Lung (tissue), 12 donors: ENCODE results near the gene MIF4GD. TPM values are rescaled to one million over a fixed set of nuclear protein-coding genes. Genes with fewer than 3 reads are reported as not detected.
"Not testable (repeated sequence)": the region's sequence is repeated elsewhere in the genome, so short reads cannot be mapped to it uniquely, and the experiment has no call there.

Source experiments
- ATAC-seq: fragments of 200-7000 bp; cut with Tn5 transposase; one replicate; pipeline ENCODE4 v1.9.1; 2020; ENCODE audit warnings: moderate number of reproducible peaks; ENCODE audit not compliant: insufficient read depth, low FRiP score
- DNase-seq, 3 donors: peaks; one replicate each; pipeline ENCODE4 v3.0.0-alpha.2; 2013 to 2017
- H3K27ac ChIP-seq, 2 donors: one replicate each; pipeline ENCODE4 v1.5.1; 2013; ENCODE audit warnings: mild to moderate bottlenecking in 2 of 2, moderate library complexity in 2 of 2, control low read depth in 1 of 2, inconsistent platforms in 1 of 2, low read depth in 1 of 2, low read length in 1 of 2
- H3K27me3 ChIP-seq, 3 donors: one replicate each; pipeline ENCODE4 v1.5.1; 2013; ENCODE audit warnings: low read length in 2 of 3; ENCODE audit not compliant: control insufficient read depth in 3 of 3, insufficient read depth in 3 of 3
- H3K36me3 ChIP-seq, 4 donors: one replicate each; pipeline ENCODE4 v1.5.1; 2013; ENCODE audit warnings: low read length in 4 of 4, mild to moderate bottlenecking in 1 of 4, moderate library complexity in 1 of 4; ENCODE audit not compliant: control insufficient read depth in 4 of 4, insufficient read depth in 4 of 4
- H3K4me1 ChIP-seq, 5 donors: one replicate each; pipeline ENCODE4 v1.5.1; 2013; ENCODE audit warnings: low read length in 5 of 5, mild to moderate bottlenecking in 2 of 5, moderate library complexity in 1 of 5; ENCODE audit not compliant: control insufficient read depth in 5 of 5, insufficient read depth in 5 of 5
- H3K4me3 ChIP-seq: one replicate; pipeline ENCODE4 v1.5.1; 2013; ENCODE audit warnings: mild to moderate bottlenecking, control low read depth, moderate library complexity
- H3K9ac ChIP-seq, 2 donors: one replicate each; pipeline ENCODE4 v1.5.1; 2013; ENCODE audit warnings: low read length in 2 of 2, control low read depth in 1 of 2; ENCODE audit not compliant: insufficient read depth in 1 of 2
- H3K9me3 ChIP-seq, 4 donors: one replicate each; pipeline ENCODE4 v1.5.1; 2013; ENCODE audit warnings: low read length in 3 of 4, mild to moderate bottlenecking in 1 of 4, moderate library complexity in 1 of 4; ENCODE audit not compliant: control insufficient read depth in 4 of 4, insufficient read depth in 3 of 4
- CTCF ChIP-seq: IDR thresholded peaks from 2 replicates; pipeline ENCODE4 v1.5.1; 2012; ENCODE audit warnings: mild to moderate bottlenecking; ENCODE audit errors: control extremely low read depth, extremely low read depth
- WGBS, 2 donors: extraction: QIAGEN DNeasy Blood & Tissue Kit; methylation state at CpG; one replicate each; pipeline ENCODE4 v1.1.7; 2013; 5-methylcytosine and 5-hydroxymethylcytosine counted together
- polyA plus RNA-seq, 2 donors: library from polyadenylated mRNA; stranded (reverse); fragments of 200-250 nt; gene quantifications; one replicate each; pipeline ENCODE4 v1.2.1, GENCODE V29; 2013
- total RNA-seq, 2 donors: library from RNA; depleted of rRNA in 1 of 2; stranded (reverse); fragments of >200 nt in 1 of 2; gene quantifications; one replicate each; pipeline ENCODE4 v1.2.1, GENCODE V29; 2014 to 2021
- donor health status: control.
- donor health status: control.
- donor health status: Bipolar disorder and iron deficiency.
- donor health status: healthy.
- donor health status: DM: yes; HTN: yes; CAD: no.

MIF4GD gene
- total and polyA plus RNA-seq, 4 donors, result 9.7 to 34.8 (median 23.0) TPM

DNA sequence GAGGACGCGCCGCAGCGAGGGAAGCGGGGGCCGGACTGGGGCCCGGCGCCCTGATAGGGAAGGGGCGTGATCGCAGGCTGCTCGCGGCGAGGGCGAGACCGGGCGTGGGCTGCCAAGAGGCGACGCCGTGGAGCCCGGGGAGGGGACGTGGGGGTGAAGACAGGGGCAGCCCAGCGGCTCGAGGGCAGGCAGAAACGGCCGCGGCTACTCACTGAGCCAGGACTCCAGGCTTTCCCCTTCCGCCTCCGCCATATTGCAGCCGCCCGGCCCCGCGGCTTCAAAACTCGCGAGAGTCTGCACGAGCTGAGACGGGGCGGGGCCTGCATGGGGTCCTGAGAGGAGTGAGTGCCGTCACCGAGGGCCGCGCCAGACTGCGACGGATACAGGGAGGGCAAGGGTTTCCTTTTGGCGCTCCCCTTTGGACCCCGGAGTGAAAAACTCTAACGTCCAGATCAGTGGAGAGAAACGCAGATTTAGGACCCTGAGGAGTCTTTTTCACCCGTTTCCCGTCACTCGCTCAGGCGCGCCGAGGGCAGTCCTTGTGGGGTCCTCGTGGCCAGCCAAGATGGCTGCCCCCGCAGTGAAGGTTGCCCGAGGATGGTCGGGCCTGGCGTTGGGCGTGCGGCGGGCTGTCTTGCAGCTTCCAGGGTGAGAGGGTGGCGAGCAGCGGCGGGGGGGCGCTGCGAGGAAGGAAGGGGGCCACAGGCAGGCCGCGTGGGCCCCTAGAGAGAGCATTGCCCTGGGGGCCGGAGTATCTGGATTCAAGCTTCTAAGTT lies 9.5 kb downstream of the MIF4GD start, which contains the start of the genes GGA3 and MRPS7:
Gene GGA3 (minus strand): TSS at position 271 of the 776 bp plus-strand sequence. CDS start 19 bp downstream, at position 252.
Gene MRPS7 (plus strand): TSS at position 544 of the 776 bp plus-strand sequence. CDS start 22 bp downstream, at position 566.
- 0% methylated on average over 49 to 69 of the region's 69 CpGs for WGBS, 2 donors
- Histone ChIP-seq H3K4me1 (peaks cover 7 to 21% (median 15%) of the 10 kb centered on the region in 5 donors), H3K27me3 (no peaks in the 10 kb centered on the region), H3K27ac (peak within 1 kb of the TSS; percentile 81 to 97), H3K9me3 (no peaks in the 10 kb centered on the region), H3K9ac (peak within 1 kb of the TSS; percentile 98 to 99), H3K36me3 (peaks cover 7 to 20% (median 13%) of the 10 kb centered on the region in 4 donors), H3K4me3 (peak within 1 kb of the TSS; percentile 88)
- no peak for TF ChIP-seq CTCF
- DNase-seq (peak; percentile 96 to 97 (median 97)), ATAC-seq (peak; percentile 95)

GRCh38 chr17:75260641-75261335 lies 10.2 kb downstream of the MIF4GD start:
- WGBS, 2 donors, result 1 to 2% methylated on average over 31 of the region's 31 CpGs
- peaks cover 7 to 21% (median 15%) of the 10 kb centered on the region in 5 donors for H3K4me1 ChIP-seq
- peak overlapping the region; percentile 70 for H3K4me3 ChIP-seq
- H3K9me3 ChIP-seq, result no peaks in the 10 kb centered on the region
- peak overlapping the region; percentile 77 to 86 for H3K9ac ChIP-seq
- H3K36me3 ChIP-seq, result peaks cover under 1 to 15% (median 9%) of the 10 kb centered on the region in 4 donors
- DNase-seq, result no peak
- peak; percentile 8 for ATAC-seq
- H3K27ac ChIP-seq, result peak overlapping the region; percentile 81 to 97
- no peaks in the 10 kb centered on the region for H3K27me3 ChIP-seq
- TF ChIP-seq CTCF, result no peak

DNA sequence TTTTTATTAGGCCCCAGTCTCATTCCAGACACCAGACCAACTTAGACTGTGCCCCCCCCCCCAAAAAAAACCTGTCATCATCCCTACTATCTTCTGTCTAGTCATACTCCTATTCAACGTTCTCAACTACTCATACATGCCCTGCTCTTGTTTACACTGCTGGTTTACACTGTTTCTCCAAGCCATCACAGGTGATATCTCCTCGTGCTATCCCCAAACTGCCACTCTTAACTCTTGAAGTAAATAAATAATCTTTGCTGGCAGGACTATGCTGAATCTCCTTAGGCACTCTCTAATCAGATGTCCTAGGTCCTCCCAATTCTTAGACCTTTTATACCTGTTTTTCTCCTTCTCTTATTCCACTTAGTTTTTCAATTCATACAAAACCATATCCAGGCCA lies 13.8 kb downstream of the MIF4GD start:
- WGBS, 2 donors, result 47 to 60% methylated on average over 2 of the region's 2 CpGs
- H3K36me3 ChIP-seq, H3K27ac ChIP-seq, H3K9ac ChIP-seq, H3K4me3 ChIP-seq, DNase-seq, H3K27me3 ChIP-seq, H3K9me3 ChIP-seq, ATAC-seq: not testable (repeated sequence)
- peaks cover 7 to 14% (median 11%) of the 10 kb centered on the region in 5 donors for H3K4me1 ChIP-seq

DNA sequence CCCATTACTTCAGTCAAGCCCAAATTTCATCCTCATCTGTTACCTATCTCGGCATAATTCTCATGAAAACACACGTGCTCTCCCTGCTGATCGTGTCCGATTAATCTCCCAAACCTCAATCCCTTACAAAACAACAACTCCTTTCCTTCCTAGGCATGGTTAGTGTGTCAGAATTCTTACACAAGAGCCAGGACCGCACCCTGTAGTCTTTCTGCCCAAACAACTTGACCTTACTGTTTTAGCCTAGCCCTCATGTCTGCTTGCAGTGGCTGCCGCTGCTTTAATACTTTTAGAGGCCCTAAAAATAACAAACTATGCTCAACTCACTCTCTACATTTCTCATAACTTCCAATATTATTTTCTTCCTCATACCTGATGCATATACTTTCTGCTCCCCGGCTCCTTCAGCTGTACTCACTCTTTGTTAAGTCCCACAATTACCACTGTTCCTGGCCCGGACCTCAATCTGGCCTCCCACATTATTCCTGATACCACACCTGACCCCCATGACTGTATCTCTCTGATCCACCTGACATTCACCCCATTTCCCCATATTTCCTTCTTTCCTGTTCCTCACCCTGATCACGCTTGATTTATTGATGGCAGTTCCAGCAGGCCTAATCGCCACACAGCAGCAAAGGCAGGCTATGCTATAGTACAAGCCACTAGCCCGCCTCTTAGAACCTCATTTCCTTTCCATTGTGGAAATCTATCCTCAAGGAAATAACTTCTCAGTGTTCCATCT lies 14.9 kb downstream of the MIF4GD start:
- H3K4me1 ChIP-seq, result peaks cover 7 to 14% (median 10%) of the 10 kb centered on the region in 5 donors
- H3K4me3 ChIP-seq, H3K27ac ChIP-seq, ATAC-seq, H3K9me3 ChIP-seq, DNase-seq, H3K9ac ChIP-seq, H3K27me3 ChIP-seq, H3K36me3 ChIP-seq: not testable (repeated sequence)
- WGBS, 2 donors, result 38 to 53% methylated on average over 7 to 11 of the region's 11 CpGs
